ENCODE results near the gene KCNE1.

Gene KCNE1

DNA sequence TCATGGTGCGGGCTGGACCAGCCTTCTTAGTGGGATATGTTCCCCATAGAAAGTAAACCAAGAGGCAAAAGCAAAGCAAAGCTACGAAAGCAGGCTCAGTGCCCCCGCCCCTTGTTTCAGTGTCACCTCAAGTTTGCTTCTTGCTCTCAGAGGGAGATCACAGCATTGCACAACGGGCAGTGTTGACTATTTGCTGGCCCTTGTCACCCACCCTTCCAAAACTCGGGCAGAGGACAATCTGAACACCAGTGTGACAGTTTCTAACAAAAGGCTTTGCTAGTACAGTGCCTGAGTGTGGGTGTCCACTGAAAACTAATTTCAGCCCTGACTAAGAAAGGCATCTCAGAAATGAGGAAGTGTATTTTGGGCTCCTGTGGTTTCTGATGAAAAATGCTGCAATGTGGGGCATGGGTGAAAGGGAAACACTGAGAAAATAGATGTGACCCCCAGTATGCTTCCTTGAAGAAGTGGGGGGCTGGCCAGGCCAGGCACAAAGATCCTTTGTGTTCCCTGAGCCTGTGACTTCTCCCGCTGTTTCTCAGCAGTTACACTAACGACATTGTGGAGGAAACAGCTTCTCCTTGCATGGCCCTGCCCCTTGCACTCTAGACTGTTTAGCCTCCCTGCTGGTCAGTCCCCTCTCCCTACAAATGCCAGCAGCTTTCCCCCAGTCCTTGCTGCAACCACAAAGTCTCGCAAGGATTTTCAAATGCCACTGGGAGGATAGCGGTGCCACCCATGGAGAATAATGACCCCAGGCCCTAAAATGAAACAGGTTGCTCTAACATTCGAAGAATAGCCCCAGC lies 33.3 kb upstream of the KCNE1 start:
- H3K9me3 Mint-ChIP-seq = no peaks in the 10 kb centered on the region
- H3K27me3 Mint-ChIP-seq (ENCODE audit: low read depth) = no peaks in the 10 kb centered on the region
- peaks cover 12% of the 10 kb centered on the region for H3K4me1 Mint-ChIP-seq (ENCODE audit: low read depth)
- H3K36me3 Mint-ChIP-seq (ENCODE audit: low read depth) = peaks cover 2% of the 10 kb centered on the region
- no peak overlapping the region for H3K4me3 Mint-ChIP-seq
- no peak overlapping the region for H3K27ac Mint-ChIP-seq

GRCh38 chr21:34544032-34544496 lies 32.1 kb upstream of the KCNE1 start:
- no peak overlapping the region for H3K4me3 Mint-ChIP-seq
- H3K36me3 Mint-ChIP-seq (ENCODE audit: low read depth) = peaks cover 2% of the 10 kb centered on the region
- H3K27me3 Mint-ChIP-seq (ENCODE audit: low read depth) = no peaks in the 10 kb centered on the region
- H3K27ac Mint-ChIP-seq = no peak overlapping the region
- H3K4me1 Mint-ChIP-seq (ENCODE audit: low read depth) = peaks cover 12% of the 10 kb centered on the region
- no peaks in the 10 kb centered on the region for H3K9me3 Mint-ChIP-seq

- Mint-ChIP-seq H3K4me1 (ENCODE audit: low read depth) (peaks cover 12% of the 10 kb centered on the region), H3K27me3 (ENCODE audit: low read depth) (no peaks in the 10 kb centered on the region), H3K9me3 (no peaks in the 10 kb centered on the region), H3K36me3 (ENCODE audit: low read depth) (peaks cover 2% of the 10 kb centered on the region), H3K4me3 (no peak overlapping the region), H3K27ac (no peak overlapping the region)
These were observed 31.0 kb upstream of the KCNE1 start for GRCh38 chr21:34543017-34543416.

- Mint-ChIP-seq H3K27ac (no peak overlapping the region), H3K4me1 (ENCODE audit: low read depth) (peaks cover 3% of the 10 kb centered on the region), H3K36me3 (ENCODE audit: low read depth) (peaks cover 2% of the 10 kb centered on the region), H3K9me3 (no peaks in the 10 kb centered on the region), H3K27me3 (ENCODE audit: low read depth) (no peaks in the 10 kb centered on the region), H3K4me3 (no peak overlapping the region)
These were observed 28.2 kb upstream of the KCNE1 start for GRCh38 chr21:34540206-34540605.

GRCh38 chr21:34537838-34538237 lies 25.8 kb upstream of the KCNE1 start:
- H3K27me3 Mint-ChIP-seq (ENCODE audit: low read depth) = no peaks in the 10 kb centered on the region
- peaks cover 2% of the 10 kb centered on the region for H3K4me1 Mint-ChIP-seq (ENCODE audit: low read depth)
- H3K9me3 Mint-ChIP-seq = no peaks in the 10 kb centered on the region
- no peaks in the 10 kb centered on the region for H3K36me3 Mint-ChIP-seq (ENCODE audit: low read depth)
- no peak overlapping the region for H3K27ac Mint-ChIP-seq
- no peak overlapping the region for H3K4me3 Mint-ChIP-seq

DNA sequence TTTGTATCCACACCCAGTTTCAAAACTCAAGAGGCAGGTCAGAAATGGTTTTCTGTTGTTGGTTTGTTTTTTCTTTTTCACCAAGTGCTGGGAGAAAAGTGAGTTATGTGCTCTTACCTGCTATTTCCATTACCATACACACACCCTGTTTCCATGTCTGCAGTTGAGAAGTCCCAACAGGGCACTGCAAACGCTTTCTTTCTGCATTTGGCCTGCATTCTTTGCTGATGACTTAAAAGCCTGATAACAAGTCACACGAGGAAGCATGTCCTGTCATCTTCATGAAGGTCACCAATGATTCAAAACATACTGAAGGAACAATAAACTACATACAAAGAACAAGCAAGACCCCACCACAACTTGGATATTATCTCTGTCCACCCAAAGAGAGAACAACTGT lies 24.8 kb upstream of the KCNE1 start:
- Mint-ChIP-seq H3K9me3 (no peaks in the 10 kb centered on the region), H3K4me1 (ENCODE audit: low read depth) (peaks cover 2% of the 10 kb centered on the region), H3K27ac (no peak overlapping the region), H3K27me3 (ENCODE audit: low read depth) (no peaks in the 10 kb centered on the region), H3K4me3 (no peak overlapping the region), H3K36me3 (ENCODE audit: low read depth) (no peaks in the 10 kb centered on the region)

GRCh38 chr21:34536311-34536710 lies 24.3 kb upstream of the KCNE1 start:
- Mint-ChIP-seq H3K27ac (no peak overlapping the region), H3K27me3 (ENCODE audit: low read depth) (peaks cover 1% of the 10 kb centered on the region), H3K36me3 (ENCODE audit: low read depth) (no peaks in the 10 kb centered on the region), H3K4me1 (ENCODE audit: low read depth) (peaks cover 2% of the 10 kb centered on the region), H3K4me3 (no peak overlapping the region), H3K9me3 (no peaks in the 10 kb centered on the region)

DNA sequence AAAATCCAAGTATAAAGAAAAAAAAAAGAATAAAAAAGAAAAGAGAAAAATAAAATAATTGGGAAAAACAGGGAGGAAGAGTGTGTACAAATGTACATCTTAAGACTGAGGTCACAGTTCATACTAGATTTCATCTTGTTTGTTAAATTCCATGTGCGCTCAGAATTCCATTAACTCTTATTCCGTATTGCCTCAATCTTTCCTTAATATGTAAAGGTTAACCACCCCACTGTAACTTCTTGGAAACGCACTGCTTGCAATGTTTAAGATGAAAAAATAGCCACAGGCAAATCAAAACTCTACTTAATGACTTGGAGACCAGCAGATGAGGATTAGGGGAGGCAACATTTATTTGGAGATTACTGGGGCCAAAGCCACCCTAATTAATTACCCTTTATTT lies 23.9 kb upstream of the KCNE1 start:
- Mint-ChIP-seq H3K4me3 (no peak overlapping the region), H3K4me1 (ENCODE audit: low read depth) (peaks cover 2% of the 10 kb centered on the region), H3K27ac (no peak overlapping the region)

DNA sequence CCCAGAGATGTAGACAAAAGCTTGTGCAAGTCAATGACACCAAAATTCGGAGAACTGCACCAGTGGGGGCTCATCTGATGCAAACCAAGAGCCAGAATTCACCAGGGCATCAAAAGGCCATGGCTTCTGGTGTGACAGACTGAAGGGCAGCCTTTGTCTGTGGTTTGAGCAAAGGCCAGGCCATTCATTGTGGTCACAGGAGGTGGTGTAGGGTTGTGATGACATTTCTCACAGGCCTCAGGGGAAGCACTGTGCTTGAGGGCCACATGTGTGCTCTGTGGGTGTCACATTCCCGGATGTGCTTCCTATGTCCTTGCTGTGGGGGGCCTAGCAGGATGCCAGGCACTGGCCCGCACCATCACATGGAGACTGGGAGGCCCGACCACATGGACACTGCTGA lies 22.5 kb upstream of the KCNE1 start:
- peaks cover 2% of the 10 kb centered on the region for H3K4me1 Mint-ChIP-seq (ENCODE audit: low read depth)
- no peak overlapping the region for H3K27ac Mint-ChIP-seq
- no peak overlapping the region for H3K4me3 Mint-ChIP-seq
- no peaks in the 10 kb centered on the region for H3K36me3 Mint-ChIP-seq (ENCODE audit: low read depth)
- H3K27me3 Mint-ChIP-seq (ENCODE audit: low read depth) = peaks cover 5% of the 10 kb centered on the region
- H3K9me3 Mint-ChIP-seq = no peaks in the 10 kb centered on the region

More for the DNA sequence above, 23.9 kb upstream of the KCNE1 start:
- Mint-ChIP-seq H3K36me3 (ENCODE audit: low read depth) (no peaks in the 10 kb centered on the region), H3K9me3 (no peaks in the 10 kb centered on the region), H3K27me3 (ENCODE audit: low read depth) (peaks cover 5% of the 10 kb centered on the region)

GRCh38 chr21:34533938-34534337 lies 21.9 kb upstream of the KCNE1 start:
- Mint-ChIP-seq H3K9me3 (no peaks in the 10 kb centered on the region), H3K36me3 (ENCODE audit: low read depth) (no peaks in the 10 kb centered on the region), H3K4me1 (ENCODE audit: low read depth) (peaks cover 2% of the 10 kb centered on the region), H3K27me3 (ENCODE audit: low read depth) (peaks cover 5% of the 10 kb centered on the region), H3K27ac (no peak overlapping the region), H3K4me3 (no peak overlapping the region)

DNA sequence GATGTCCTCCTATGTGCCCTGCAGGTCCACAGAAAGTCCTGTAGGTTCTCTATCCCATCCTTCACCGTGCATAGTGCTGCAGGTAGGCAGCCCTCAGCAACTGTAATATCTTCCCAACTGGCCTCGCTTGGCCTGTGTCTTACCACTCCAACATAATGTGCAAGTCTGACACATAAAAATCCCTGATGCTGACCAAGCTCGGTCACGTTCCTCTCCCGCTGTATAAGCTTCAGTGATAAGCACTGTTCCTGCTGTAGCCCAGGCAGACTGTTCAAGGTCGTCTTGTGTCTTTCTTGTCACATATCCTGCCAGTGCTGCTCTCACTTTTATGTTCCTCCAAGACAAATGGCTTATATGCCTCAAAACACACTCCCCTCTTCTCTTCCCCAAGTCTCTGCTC lies 19.4 kb upstream of the KCNE1 start:
- H3K4me3 Mint-ChIP-seq = no peak overlapping the region
- H3K27ac Mint-ChIP-seq = no peak overlapping the region
- no peaks in the 10 kb centered on the region for H3K9me3 Mint-ChIP-seq
- no peaks in the 10 kb centered on the region for H3K36me3 Mint-ChIP-seq (ENCODE audit: low read depth)
- H3K4me1 Mint-ChIP-seq (ENCODE audit: low read depth) = peaks cover 9% of the 10 kb centered on the region
- peaks cover 5% of the 10 kb centered on the region for H3K27me3 Mint-ChIP-seq (ENCODE audit: low read depth)

DNA sequence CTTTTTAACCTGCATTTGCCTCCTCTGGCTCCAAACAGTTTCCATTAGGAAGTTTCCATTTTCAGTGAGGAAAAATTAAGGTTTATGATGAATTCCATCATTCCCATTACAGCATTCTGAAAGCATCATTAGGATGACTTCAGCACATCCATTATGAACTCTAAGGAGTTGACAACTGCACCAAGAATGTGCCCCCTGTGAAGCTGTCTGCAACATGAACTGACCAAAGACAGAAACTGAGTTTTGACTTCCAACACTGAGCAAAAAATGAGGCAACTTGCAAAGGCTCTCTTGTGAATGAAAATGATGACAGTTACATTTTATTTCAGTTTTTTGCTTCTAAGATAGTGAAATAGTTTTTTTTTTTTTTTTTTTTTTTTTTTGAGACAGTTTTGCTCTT lies 18.3 kb upstream of the KCNE1 start:
- Mint-ChIP-seq H3K4me3 (no peak overlapping the region), H3K4me1 (ENCODE audit: low read depth) (peaks cover 13% of the 10 kb centered on the region), H3K27me3 (ENCODE audit: low read depth) (peaks cover 5% of the 10 kb centered on the region), H3K36me3 (ENCODE audit: low read depth) (no peaks in the 10 kb centered on the region), H3K27ac (no peak overlapping the region), H3K9me3 (no peaks in the 10 kb centered on the region)

- H3K27me3 Mint-ChIP-seq (ENCODE audit: low read depth) = peaks cover 5% of the 10 kb centered on the region
- no peaks in the 10 kb centered on the region for H3K9me3 Mint-ChIP-seq
- H3K27ac Mint-ChIP-seq = no peak overlapping the region
- H3K36me3 Mint-ChIP-seq (ENCODE audit: low read depth) = no peaks in the 10 kb centered on the region
- H3K4me1 Mint-ChIP-seq (ENCODE audit: low read depth) = peaks cover 11% of the 10 kb centered on the region
- no peak overlapping the region for H3K4me3 Mint-ChIP-seq
These were observed 16.1 kb upstream of the KCNE1 start for GRCh38 chr21:34528131-34528561.

GRCh38 chr21:34526618-34527290 lies 14.7 kb upstream of the KCNE1 start:
- H3K9me3 Mint-ChIP-seq = no peaks in the 10 kb centered on the region
- H3K27me3 Mint-ChIP-seq (ENCODE audit: low read depth) = peaks cover 5% of the 10 kb centered on the region
- peaks cover 12% of the 10 kb centered on the region for H3K4me1 Mint-ChIP-seq (ENCODE audit: low read depth)
- no peak overlapping the region for H3K4me3 Mint-ChIP-seq
- peak overlapping the region; percentile 15 for H3K27ac Mint-ChIP-seq
- no peaks in the 10 kb centered on the region for H3K36me3 Mint-ChIP-seq (ENCODE audit: low read depth)

- peak overlapping the region; percentile 15 for H3K27ac Mint-ChIP-seq
- peaks cover 12% of the 10 kb centered on the region for H3K4me1 Mint-ChIP-seq (ENCODE audit: low read depth)
- no peaks in the 10 kb centered on the region for H3K36me3 Mint-ChIP-seq (ENCODE audit: low read depth)
- peaks cover 3% of the 10 kb centered on the region for H3K27me3 Mint-ChIP-seq (ENCODE audit: low read depth)
- H3K4me3 Mint-ChIP-seq = no peak overlapping the region
- H3K9me3 Mint-ChIP-seq = no peaks in the 10 kb centered on the region
These were observed 14.2 kb upstream of the KCNE1 start for GRCh38 chr21:34526241-34526617.

Measured in T-helper 1 cell treated with Interleukin-12 subunit alpha and Interleukin-12 subunit beta and Interleukin-4 antibody, amounts not matched to agents 30 μg/mL and 1 μg/mL, for 36 hours (primary cell).